ENCODE measurements around the gene ANKK1. TPM values are rescaled to one million over a fixed set of nuclear protein-coding genes. Genes with fewer than 3 reads are reported as not detected.
A peak's percentile ranks its signal among the peaks of the same experiment; 100 is the strongest.

The ANKK1 gene
- total and polyA plus RNA-seq, 2 donors from 2014 or later, result 0.19 to 0.60 TPM

DNA sequence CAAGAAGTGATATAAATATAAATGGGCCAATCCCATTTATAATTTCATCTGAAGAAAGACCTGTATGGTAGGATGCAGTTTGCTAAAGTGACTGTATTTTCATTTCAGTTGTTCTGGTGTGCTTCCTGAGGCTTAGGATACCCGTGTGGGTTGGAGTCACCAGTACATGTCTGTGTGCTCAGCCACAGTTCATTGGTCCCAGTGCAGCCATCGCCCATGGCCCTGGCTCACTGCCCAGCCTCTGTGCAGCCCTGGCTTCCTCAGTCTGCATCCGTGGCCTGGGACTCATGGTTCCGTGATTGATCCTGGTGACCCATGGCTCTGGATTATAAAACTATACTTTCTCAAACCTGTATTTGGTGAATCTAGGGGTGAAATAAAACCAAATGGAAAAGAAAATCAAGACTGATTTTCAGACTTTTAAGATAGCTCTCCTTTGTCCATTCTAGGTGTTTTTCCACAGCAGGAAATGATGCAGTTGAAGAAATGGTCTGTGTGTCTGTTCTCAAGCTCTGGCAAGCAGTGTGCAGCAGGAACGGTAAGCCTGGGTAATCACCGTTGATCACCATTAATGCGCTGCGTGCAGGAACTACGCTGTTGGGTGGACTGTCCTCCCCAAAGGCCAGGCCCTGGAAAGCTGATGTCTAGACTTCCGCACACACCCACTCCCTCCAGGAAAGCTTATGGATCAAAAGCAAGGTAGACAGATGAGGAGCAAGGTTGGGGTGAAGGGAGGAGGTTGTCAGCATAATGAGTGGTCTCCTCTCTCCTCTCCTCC lies 46.0 kb upstream of the ANKK1 start:
- DNase-seq (no peak), FAIRE-seq (no peak)
- H3K9ac ChIP-seq (ENCODE audit: low read length in 3 of 3), result no peak overlapping the region
- TF ChIP-seq CTCF (IDR thresholded peaks at IDR 0.05; ENCODE audit: borderline replicate concordance, extremely low read depth, insufficient read depth), result no peak
- H3K27ac ChIP-seq (ENCODE audit: low read depth in 2 of 2, low read length in 2 of 2), result no peak overlapping the region
- H3K9me3 ChIP-seq (ENCODE audit: control insufficient read depth in 2 of 3, insufficient read depth in 1 of 3, low read length in 3 of 3), result no peaks in the 10 kb centered on the region
- no peaks in the 10 kb centered on the region for H3K27me3 ChIP-seq (ENCODE audit: control insufficient read depth, insufficient read depth, low read length)
- intact Hi-C loops (cut with DNase I), result no loop called here
- H3K36me3 ChIP-seq (ENCODE audit: control insufficient read depth in 2 of 3, insufficient read depth in 3 of 3, low read length in 3 of 3), result peaks cover 4 to 34% (median 25%) of the 10 kb centered on the region in 3 donors
- no peak overlapping the region for H3K4me3 ChIP-seq (ENCODE audit: low read length in 3 of 3)
- no peaks in the 10 kb centered on the region for H3K4me1 ChIP-seq (ENCODE audit: control insufficient read depth in 2 of 3, insufficient read depth in 2 of 3, low read depth in 1 of 3, low read length in 3 of 3)

- no peak overlapping the region for H3K4me3 ChIP-seq (ENCODE audit: low read length in 3 of 3)
- intact Hi-C loops (cut with DNase I), result no loop called here
- FAIRE-seq, result no peak
- no peaks in the 10 kb centered on the region for H3K27me3 ChIP-seq (ENCODE audit: control insufficient read depth, insufficient read depth, low read length)
- no peaks in the 10 kb centered on the region for H3K4me1 ChIP-seq (ENCODE audit: control insufficient read depth in 2 of 3, insufficient read depth in 2 of 3, low read depth in 1 of 3, low read length in 3 of 3)
- H3K27ac ChIP-seq (ENCODE audit: low read depth in 2 of 2, low read length in 2 of 2), result no peak overlapping the region
- H3K9me3 ChIP-seq (ENCODE audit: control insufficient read depth in 2 of 3, insufficient read depth in 1 of 3, low read length in 3 of 3), result no peaks in the 10 kb centered on the region
- DNase-seq, result peak in 3 of 5 donors; percentile 31 to 58 (median 54)
- peaks cover 0 to 26% (median 16%) of the 10 kb centered on the region in 3 donors for H3K36me3 ChIP-seq (ENCODE audit: control insufficient read depth in 2 of 3, insufficient read depth in 3 of 3, low read length in 3 of 3)
- no peak overlapping the region for H3K9ac ChIP-seq (ENCODE audit: low read length in 3 of 3)
- no peak for TF ChIP-seq CTCF (IDR thresholded peaks at IDR 0.05; ENCODE audit: borderline replicate concordance, extremely low read depth, insufficient read depth)
These were observed 41.6 kb upstream of the ANKK1 start for GRCh38 chr11:113345978-113346377.

GRCh38 chr11:113349528-113349927 lies 38.1 kb upstream of the ANKK1 start:
- no peak overlapping the region for H3K27ac ChIP-seq (ENCODE audit: low read depth in 2 of 2, low read length in 2 of 2)
- DNase-seq (no peak), FAIRE-seq (no peak)
- intact Hi-C loops (cut with DNase I), result no loop called here
- H3K4me3 ChIP-seq (ENCODE audit: low read length in 3 of 3), result no peak overlapping the region
- H3K27me3 ChIP-seq (ENCODE audit: control insufficient read depth, insufficient read depth, low read length), result no peaks in the 10 kb centered on the region
- no peaks in the 10 kb centered on the region for H3K9me3 ChIP-seq (ENCODE audit: control insufficient read depth in 2 of 3, insufficient read depth in 1 of 3, low read length in 3 of 3)
- H3K4me1 ChIP-seq (ENCODE audit: control insufficient read depth in 2 of 3, insufficient read depth in 2 of 3, low read depth in 1 of 3, low read length in 3 of 3), result no peaks in the 10 kb centered on the region
- peaks cover 0 to 16% (median 10%) of the 10 kb centered on the region in 3 donors for H3K36me3 ChIP-seq (ENCODE audit: control insufficient read depth in 2 of 3, insufficient read depth in 3 of 3, low read length in 3 of 3)
- TF ChIP-seq CTCF (IDR thresholded peaks at IDR 0.05; ENCODE audit: borderline replicate concordance, extremely low read depth, insufficient read depth), result no peak
- no peak overlapping the region for H3K9ac ChIP-seq (ENCODE audit: low read length in 3 of 3)
